HAP-1 (cell line): Measurements from ENCODE around the gene ATG2B.
A peak's percentile ranks its signal among the peaks of the same experiment; 100 is the strongest.

ENCODE experiments used
- DNase-seq, 2 experiments: peaks; one replicate each; pipeline ENCODE4 v3.0.0-alpha.2; 2016 to 2020; ENCODE audit warnings: low spot score in 2 of 2
- H3K27me3 ChIP-seq: fragments of 250-450 bp; sonication (Bioruptor Pico); 2 replicates; pipeline ENCODE4 v1.5.1; 2020; ENCODE audit warnings: low read depth, mild to moderate bottlenecking, moderate library complexity
- H3K36me3 ChIP-seq: fragments of 250-450 bp; sonication (Bioruptor Pico); replicated peaks from 2 replicates; pipeline ENCODE4 v1.5.1; 2020; ENCODE audit warnings: mild to moderate bottlenecking
- H3K4me1 ChIP-seq: fragments of 250-450 bp; sonication (Bioruptor Pico); 2 replicates; pipeline ENCODE4 v1.5.1; 2020; ENCODE audit warnings: mild to moderate bottlenecking
- H3K4me3 ChIP-seq: fragments of 250-450 bp; sonication (Bioruptor Pico); 2 replicates; pipeline ENCODE4 v1.5.1; 2020; ENCODE audit warnings: mild to moderate bottlenecking, moderate library complexity
- H3K9me3 ChIP-seq: fragments of 250-450 bp; sonication (Bioruptor Pico); 2 replicates; pipeline ENCODE4 v1.5.1; 2020; ENCODE audit warnings: mild to moderate bottlenecking, moderate library complexity
- in situ Hi-C: fragments of 300-500 bp; cut with MboI; formaldehyde crosslinking; loops from 3 replicates; pipeline ENCODE4 v1.14.3; 2020; ENCODE audit warnings: low sequenced_read_pairs, inconsistent platforms, mixed read lengths

Gene ATG2B

DNA sequence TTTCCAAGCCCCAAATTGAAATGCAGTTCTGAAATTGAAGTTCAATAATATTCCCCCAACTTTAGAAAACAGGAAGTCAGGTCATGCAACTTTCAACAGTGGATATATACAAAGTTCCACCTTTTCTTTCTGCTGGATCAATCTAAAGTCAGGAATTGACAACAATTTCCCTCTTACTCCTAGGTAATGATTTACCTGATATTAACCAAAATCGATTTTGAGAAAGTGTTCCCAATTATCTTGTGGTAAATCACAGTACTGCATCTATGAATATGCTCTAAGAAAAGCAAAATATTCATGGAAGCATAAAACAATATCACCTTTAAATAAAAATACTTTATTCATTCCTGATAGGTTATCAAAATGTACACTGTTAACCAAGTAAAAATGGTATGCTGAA, 78.7 kb downstream of the ATG2B start:
- peaks cover 6% of the 10 kb centered on the region; the same call in 1 of the 2 replicates for H3K36me3 ChIP-seq
- in situ Hi-C loops: no loop called here
- no peak for DNase-seq

DNA sequence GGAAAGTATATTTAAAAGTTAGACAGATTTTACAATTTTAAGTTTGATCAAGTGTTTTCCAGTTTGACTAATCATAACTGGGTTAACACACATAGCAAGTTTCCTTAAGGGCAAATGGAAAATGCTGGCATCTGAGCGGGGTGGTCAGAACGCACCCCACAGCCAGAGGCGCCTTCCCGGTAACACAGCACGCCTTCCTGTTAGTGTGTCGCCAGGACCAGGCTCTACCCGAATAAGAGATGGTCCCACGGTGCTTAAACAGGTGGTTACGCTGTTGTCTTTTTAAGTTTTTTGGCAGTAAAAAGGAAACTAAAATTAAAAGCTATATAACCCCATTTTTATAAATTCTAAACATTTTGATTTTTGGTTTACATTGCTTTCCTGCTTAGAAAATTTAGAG, 79.1 kb downstream of the ATG2B start:
- peaks cover 3% of the 10 kb centered on the region; the same call in 1 of the 2 replicates for H3K36me3 ChIP-seq
- no peaks in the 10 kb centered on the region for H3K9me3 ChIP-seq
- H3K27me3 ChIP-seq: no peaks in the 10 kb centered on the region
- H3K4me1 ChIP-seq: no peaks in the 10 kb centered on the region
- no peak for DNase-seq
- no peak overlapping the region for H3K4me3 ChIP-seq
- in situ Hi-C loops: no loop called here

More for the DNA sequence above, 78.7 kb downstream of the ATG2B start:
- H3K9me3 ChIP-seq: no peaks in the 10 kb centered on the region
- H3K4me1 ChIP-seq: no peaks in the 10 kb centered on the region
- no peak overlapping the region for H3K4me3 ChIP-seq
- no peaks in the 10 kb centered on the region for H3K27me3 ChIP-seq

DNA sequence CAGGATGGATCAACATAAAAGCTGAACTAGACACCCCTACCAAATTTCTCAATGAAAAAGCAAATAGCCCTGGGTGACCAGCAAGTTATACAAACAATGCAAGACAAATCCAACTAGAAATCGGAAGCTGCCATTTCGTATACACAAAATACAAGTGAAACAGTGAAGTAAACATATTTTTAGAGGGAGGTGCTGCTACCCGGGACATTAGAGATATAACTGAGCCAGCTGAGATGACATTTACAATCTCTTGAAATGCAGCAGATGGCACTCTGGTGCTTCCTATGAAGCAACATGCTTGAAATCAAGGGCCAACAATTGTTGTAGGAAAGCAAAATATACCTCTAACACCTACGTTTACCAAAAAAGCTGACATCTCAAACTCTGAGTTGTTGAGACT, 81.7 kb downstream of the ATG2B start:
- no peaks in the 10 kb centered on the region for H3K27me3 ChIP-seq
- in situ Hi-C loops: no loop called here
- DNase-seq: no peak
- H3K9me3 ChIP-seq: no peaks in the 10 kb centered on the region; the same call in 1 of the 2 replicates
- H3K36me3 ChIP-seq: no peaks in the 10 kb centered on the region
- no peaks in the 10 kb centered on the region for H3K4me1 ChIP-seq
- H3K4me3 ChIP-seq: no peak overlapping the region

DNA sequence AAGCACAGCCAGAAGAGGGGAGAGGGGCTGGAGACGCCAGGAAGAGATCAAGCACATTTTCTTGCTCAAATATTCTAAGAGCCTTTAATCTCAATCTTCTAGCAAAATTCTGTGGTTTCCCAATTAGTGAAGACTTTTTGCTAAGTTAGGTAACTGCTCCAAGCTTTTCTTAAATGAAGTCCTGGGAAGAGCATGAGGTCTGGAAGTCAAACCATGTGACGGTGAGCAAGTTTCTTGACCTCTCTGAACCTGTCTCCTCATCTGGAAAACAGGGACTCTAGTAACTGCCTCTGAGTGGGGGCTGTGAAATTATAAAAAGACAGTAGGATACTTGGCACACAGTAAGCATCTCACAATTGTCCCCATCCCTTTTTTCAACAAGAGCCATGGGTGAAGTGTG, 83.0 kb downstream of the ATG2B start:
- Histone ChIP-seq H3K9me3 (no peaks in the 10 kb centered on the region; the same call in 1 of the 2 replicates), H3K4me3 (no peak overlapping the region), H3K27me3 (no peaks in the 10 kb centered on the region), H3K4me1 (no peaks in the 10 kb centered on the region), H3K36me3 (no peaks in the 10 kb centered on the region)
- no peak for DNase-seq
- in situ Hi-C loops: no loop called here

DNA sequence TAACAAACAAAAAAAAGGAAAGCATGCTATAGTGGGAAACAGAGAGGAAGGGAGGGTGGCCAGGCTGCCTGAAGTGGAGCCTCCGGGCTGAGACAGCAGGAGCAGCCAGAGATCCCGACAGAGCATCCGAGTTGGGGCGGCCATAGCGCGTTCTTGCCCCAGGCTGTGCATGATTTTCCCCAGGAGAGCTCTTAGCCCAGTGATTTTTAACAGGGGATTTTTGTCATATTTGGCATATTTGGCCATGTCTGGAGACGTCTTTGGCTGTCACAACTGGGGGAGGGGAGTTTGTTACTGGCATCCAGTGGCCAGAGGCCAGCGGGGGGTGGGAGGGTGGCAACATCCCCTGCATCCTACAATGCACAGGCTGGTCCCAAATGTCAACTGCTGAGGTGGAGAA, 83.6 kb downstream of the ATG2B start:
- H3K4me3 ChIP-seq: no peak overlapping the region
- no peaks in the 10 kb centered on the region for H3K36me3 ChIP-seq
- in situ Hi-C loops: no loop called here
- H3K4me1 ChIP-seq: no peaks in the 10 kb centered on the region
- DNase-seq: no peak
- H3K27me3 ChIP-seq: no peaks in the 10 kb centered on the region
- no peaks in the 10 kb centered on the region; the same call in 1 of the 2 replicates for H3K9me3 ChIP-seq

DNA sequence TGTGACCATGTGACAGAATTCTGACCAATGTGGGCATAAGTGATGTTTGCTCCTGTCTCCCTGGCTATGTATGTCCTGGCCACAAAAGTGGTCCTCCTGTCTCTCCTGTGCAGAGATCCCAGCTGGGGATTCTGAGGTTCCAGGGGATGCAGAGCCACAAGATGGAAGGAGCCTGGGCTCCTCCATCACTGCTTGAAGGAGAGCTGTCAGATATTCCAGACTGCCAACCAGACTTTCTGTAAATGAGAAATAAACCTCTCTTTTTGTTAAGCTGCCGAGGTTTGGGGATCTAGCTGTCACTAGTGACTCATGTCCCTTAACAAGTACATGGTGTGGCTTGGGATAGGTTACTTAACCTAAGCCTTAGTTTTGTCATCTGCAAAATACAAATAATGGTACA, 85.3 kb downstream of the ATG2B start:
- in situ Hi-C loops: no loop called here
- no peak for DNase-seq
- no peaks in the 10 kb centered on the region for H3K27me3 ChIP-seq
- no peaks in the 10 kb centered on the region for H3K4me1 ChIP-seq
- no peaks in the 10 kb centered on the region for H3K36me3 ChIP-seq
- H3K4me3 ChIP-seq: no peak overlapping the region
- H3K9me3 ChIP-seq: no peaks in the 10 kb centered on the region; the same call in 1 of the 2 replicates

DNA sequence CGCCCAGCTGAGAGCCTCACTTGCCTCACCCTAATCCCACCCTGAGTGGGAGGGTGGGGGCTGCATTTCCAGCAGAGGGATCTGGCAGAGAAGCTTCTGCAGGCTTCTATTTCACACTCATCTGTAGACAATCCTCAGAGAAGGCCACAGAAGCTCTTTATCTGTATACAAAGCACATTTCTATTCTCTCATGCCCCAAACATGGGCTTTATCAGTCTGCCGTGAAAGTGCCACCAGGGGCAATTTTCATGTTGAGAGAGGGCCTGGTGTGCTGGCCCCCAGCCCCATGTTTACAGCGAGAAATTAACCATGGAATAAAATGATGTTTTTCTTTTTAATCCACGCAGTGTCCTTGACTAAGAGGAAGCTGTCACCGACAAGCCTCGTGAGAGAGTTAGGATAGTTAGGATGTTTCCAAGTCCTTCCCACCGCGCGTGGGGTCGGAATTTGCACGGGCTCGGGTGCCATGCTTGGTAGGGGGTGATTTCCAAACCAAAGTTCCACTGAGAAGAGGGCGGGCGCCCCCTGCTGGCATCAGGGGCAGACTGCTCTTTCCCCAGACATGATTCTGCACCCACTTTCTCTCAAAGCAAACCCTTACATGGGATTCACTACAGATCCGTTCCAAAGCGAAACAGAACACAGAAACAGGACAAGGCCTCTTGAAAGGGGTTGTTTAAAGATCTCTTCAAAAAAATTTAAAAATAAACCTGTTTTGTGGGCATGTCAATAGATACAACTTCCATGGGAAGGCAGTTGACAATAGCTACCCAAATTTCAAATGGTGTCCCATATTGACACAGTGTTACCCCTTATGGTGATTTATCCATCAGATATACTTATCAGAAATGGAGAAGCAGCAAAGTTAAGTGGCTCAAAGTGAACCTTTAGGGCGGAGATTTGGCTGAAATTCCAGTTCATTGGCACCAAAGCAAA, 87.7 kb downstream of the ATG2B start:
- peak; percentile 27 to 84 for DNase-seq
- Histone ChIP-seq H3K36me3 (no peaks in the 10 kb centered on the region), H3K9me3 (no peaks in the 10 kb centered on the region; the same call in 1 of the 2 replicates), H3K27me3 (no peaks in the 10 kb centered on the region), H3K4me1 (no peaks in the 10 kb centered on the region), H3K4me3 (no peak overlapping the region)
- in situ Hi-C loops: no loop called here

DNA sequence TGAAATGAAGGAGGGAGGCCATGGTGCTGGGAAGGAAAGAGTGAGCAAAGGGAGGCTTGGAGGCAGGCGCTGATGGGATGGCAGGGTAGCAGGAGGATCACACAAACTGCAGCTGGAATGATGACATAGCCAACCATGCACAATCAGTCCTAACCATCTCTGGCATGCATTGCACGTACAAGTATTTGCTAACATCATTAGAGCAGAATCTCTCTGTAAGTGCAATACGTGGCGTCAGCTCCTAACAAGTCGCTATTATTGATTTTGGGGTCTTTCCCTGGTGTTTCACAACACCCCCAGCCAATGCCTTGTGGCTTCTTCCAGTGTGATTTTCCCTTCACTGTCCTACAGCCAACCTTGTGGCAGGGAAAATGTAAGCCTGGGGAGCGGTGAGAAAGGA, 88.6 kb downstream of the ATG2B start:
- no peaks in the 10 kb centered on the region for H3K4me1 ChIP-seq
- H3K9me3 ChIP-seq: no peaks in the 10 kb centered on the region; the same call in 1 of the 2 replicates
- H3K36me3 ChIP-seq: no peaks in the 10 kb centered on the region
- no peaks in the 10 kb centered on the region for H3K27me3 ChIP-seq
- DNase-seq: no peak
- in situ Hi-C loops: loop anchor here (5.0 to 25.0 kb wide), 2 partner anchors 167 to 712 kb away; no protein-coding TSS in a partner anchor
- no peak overlapping the region for H3K4me3 ChIP-seq

DNA sequence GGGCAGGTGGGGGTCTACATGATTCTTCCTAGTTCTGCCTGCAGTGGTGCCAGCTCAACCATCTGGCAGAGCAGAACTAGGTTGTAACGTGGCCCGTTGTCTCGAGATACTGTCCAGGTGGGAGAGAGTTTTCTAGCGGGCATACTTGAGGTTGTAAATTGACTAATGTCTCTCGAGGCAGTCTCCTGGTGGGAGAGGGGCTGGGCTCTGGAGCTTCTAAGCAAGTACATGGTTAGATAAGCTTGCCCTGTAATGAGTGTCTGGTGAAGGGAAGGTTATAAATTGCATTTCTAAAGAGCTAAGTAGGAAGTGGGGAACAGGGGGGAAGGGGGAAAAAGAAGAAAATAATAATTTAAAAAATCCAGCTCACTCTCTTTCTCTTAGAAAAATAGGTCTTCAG, 89.0 kb downstream of the ATG2B start:
- H3K9me3 ChIP-seq: no peaks in the 10 kb centered on the region; the same call in 1 of the 2 replicates
- in situ Hi-C loops: loop anchor here (5.0 to 25.0 kb wide), 2 partner anchors 167 to 712 kb away; no protein-coding TSS in a partner anchor

DNA sequence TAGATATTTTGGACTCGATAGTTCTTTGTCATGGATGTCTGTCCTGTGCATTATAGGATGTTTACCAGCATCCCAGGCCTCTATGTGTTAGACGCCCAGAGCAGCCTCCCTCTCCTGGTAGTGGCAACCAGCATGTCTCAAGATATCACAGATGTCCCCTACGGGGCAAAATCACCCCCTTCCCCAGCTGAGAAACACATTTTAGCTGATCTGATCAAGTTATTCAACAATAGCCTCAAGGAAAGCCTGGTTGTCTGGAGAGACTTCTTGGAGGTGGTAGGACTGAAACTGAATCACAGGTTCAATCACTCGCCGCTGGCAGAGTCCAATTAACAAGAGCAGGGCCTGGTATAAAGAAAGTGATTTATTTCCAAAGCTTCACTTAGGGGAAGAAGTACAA, 89.5 kb downstream of the ATG2B start:
- Histone ChIP-seq H3K36me3 (no peaks in the 10 kb centered on the region), H3K27me3 (no peaks in the 10 kb centered on the region), H3K9me3 (no peaks in the 10 kb centered on the region; the same call in 1 of the 2 replicates), H3K4me3 (no peak overlapping the region), H3K4me1 (no peaks in the 10 kb centered on the region)
- DNase-seq: no peak
- in situ Hi-C loops: loop anchor here (5.0 to 25.0 kb wide), 2 partner anchors 166 to 711 kb away; no protein-coding TSS in a partner anchor

More for the DNA sequence above, 89.0 kb downstream of the ATG2B start:
- no peak for DNase-seq
- no peaks in the 10 kb centered on the region for H3K27me3 ChIP-seq
- no peak overlapping the region for H3K4me3 ChIP-seq
- no peaks in the 10 kb centered on the region for H3K36me3 ChIP-seq
- H3K4me1 ChIP-seq: no peaks in the 10 kb centered on the region

DNA sequence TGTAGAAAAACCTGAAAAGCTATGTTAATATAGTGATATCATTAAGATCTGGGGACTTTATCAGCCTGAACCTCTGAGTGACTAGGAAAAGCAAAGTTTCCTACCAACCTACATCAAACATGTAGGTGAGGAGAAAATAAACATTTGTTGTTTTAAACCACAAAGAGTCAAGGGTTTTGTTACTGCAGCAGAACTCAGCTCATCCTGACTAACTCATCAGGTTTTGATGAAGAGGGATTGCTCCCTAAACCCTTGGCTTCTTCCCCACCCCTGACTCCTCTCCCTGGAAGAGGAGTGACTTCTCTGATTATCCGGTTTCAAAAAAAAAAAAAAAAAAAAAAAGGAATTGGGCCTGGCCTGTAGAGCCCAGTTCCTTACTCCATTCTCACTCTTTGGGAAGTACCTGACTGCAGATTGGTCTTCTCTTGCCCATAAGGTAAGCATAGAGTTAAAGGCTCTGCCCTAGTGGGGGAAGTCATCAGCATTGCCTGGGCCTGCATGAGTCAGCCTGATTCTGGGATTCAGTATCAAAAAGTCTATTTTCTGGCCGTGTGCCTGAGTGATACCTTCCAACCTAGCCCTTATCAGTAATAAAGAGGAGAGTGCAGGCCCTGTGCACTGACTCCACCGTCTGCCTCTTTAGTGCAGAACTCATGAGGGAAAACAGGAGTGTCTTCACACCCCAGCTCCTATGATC, 90.2 kb downstream of the ATG2B start:
- in situ Hi-C loops: loop anchor here (5.0 to 25.0 kb wide), 2 partner anchors 166 to 711 kb away; no protein-coding TSS in a partner anchor
- Histone ChIP-seq H3K27me3 (no peaks in the 10 kb centered on the region), H3K36me3 (no peaks in the 10 kb centered on the region), H3K9me3 (no peaks in the 10 kb centered on the region; the same call in 1 of the 2 replicates), H3K4me1 (no peaks in the 10 kb centered on the region), H3K4me3 (no peak overlapping the region)
- DNase-seq: no peak

DNA sequence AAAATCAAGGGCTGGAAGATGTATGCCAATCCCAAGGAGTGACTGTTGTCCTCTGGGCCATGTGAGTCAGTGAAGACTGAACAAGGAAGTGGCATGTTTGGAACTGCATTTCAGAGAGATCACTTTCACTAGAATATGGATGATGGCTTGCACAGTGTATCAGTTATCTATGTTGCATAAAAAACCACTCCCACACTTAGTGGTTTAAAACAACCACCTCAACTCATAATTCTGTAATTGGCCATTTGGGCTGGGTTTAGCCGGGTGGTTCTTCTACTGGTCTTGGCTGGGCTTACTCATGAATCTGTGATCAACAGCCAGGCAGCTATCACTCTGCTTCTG, 91.7 kb downstream of the ATG2B start:
- Histone ChIP-seq H3K4me3 (no peak overlapping the region), H3K36me3 (no peaks in the 10 kb centered on the region), H3K9me3 (no peaks in the 10 kb centered on the region), H3K4me1 (no peaks in the 10 kb centered on the region), H3K27me3 (no peaks in the 10 kb centered on the region)
- in situ Hi-C loops: loop anchor here (5.0 to 25.0 kb wide), 2 partner anchors 164 to 709 kb away; no protein-coding TSS in a partner anchor
- DNase-seq: no peak

DNA sequence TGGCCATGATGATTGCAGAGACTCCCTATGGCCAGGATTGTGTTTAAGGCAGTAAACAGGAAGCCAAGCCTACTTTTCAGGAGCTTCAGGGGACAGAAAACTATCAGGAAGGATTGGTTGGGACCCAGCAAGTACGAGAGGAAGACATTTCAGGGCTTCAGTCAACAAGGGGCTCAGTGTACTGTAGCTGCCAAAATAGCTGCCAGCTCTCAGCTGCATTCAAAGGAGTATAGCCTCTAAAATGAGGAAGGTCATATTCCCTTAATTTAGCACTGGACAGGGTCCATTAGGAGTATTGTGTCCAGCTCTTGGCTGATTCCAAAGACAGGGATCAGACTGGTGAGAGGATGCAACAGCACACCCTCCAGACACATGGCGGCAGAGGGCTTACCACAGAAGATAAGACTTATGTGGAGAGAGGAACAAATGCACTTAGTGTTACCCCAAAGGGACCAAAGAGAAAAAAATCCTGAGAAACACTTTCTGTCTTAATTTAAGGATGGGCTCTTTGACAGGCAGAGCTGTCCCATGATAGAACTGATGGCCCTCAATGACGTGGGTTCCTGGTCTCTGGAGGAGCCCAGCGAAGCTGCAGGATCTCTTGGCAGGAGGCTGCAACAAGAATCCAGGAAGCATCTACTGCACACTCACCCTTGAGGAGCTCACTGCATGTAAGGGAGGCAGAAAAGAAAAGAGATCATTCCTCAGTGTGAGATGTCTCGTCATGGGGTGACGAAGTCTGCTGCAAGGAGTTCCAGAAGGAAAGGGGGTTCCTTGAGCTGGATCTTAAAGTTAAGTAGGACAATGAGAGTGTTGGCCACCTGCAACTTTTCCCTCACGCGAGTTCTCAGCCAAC, 92.3 kb downstream of the ATG2B start:
- no peaks in the 10 kb centered on the region for H3K36me3 ChIP-seq
- in situ Hi-C loops: loop anchor here (5.0 to 25.0 kb wide), 2 partner anchors 163 to 708 kb away; no protein-coding TSS in a partner anchor
- no peaks in the 10 kb centered on the region for H3K27me3 ChIP-seq
- no peak for DNase-seq
- H3K9me3 ChIP-seq: no peaks in the 10 kb centered on the region
- H3K4me1 ChIP-seq: no peaks in the 10 kb centered on the region
- H3K4me3 ChIP-seq: no peak overlapping the region
